GM18520 (cell line): Measurements from ENCODE around the gene MGP.

Experiments
- ATAC-seq: cut with Tn5 transposase; IDR thresholded peaks from one replicate; pipeline ENCODE4 v1.9.1; 2021; ENCODE audit not compliant: unreplicated experiment

MGP gene

GRCh38 chr12:14833336-14833735 lies 52.3 kb downstream of the MGP start:
- ATAC-seq: no peak
